Central memory CD8-positive, alpha-beta T cell (primary cell): Measurements from ENCODE around the gene STUM.

Source experiments
- ATAC-seq: fragments of 150-1000 bp; cut with Tn5 transposase; replicated peaks from 2 replicates; pipeline ENCODE4 v1.10.0; 2022; ENCODE audit warnings: mild to moderate bottlenecking, moderate FRiP score, moderate number of reproducible peaks; ENCODE audit not compliant: poor library complexity, severe bottlenecking; ENCODE audit errors: extremely low read depth
- DNase-seq, 2 donors: peaks; one replicate each; pipeline ENCODE4 v3.0.0; 2021; ENCODE audit warnings: low spot score in 2 of 2
- H3K27ac Mint-ChIP-seq: one replicate; pipeline ENCODE4 v1.8.0; 2022; ENCODE audit warnings: low read depth, mild to moderate bottlenecking, moderate library complexity, mixed read lengths
- H3K27me3 Mint-ChIP-seq: one replicate; pipeline ENCODE4 v1.8.0; 2022; ENCODE audit warnings: mixed read lengths
- H3K36me3 Mint-ChIP-seq: one replicate; pipeline ENCODE4 v1.8.0; 2022; ENCODE audit warnings: mild to moderate bottlenecking, moderate library complexity, mixed read lengths; ENCODE audit not compliant: insufficient read depth
- H3K4me1 Mint-ChIP-seq: one replicate; pipeline ENCODE4 v1.8.0; 2022; ENCODE audit warnings: mixed read lengths
- H3K4me3 Mint-ChIP-seq: one replicate; pipeline ENCODE4 v1.8.0; 2022; ENCODE audit warnings: mild to moderate bottlenecking, moderate library complexity, mixed read lengths
- H3K9me3 Mint-ChIP-seq: one replicate; pipeline ENCODE4 v1.8.0; 2022; ENCODE audit warnings: mixed read lengths

Gene STUM

GRCh38 chr1:226630592-226630991 lies 82.0 kb downstream of the STUM start:
- H3K4me3 Mint-ChIP-seq, result no peak overlapping the region
- peaks cover 24% of the 10 kb centered on the region for H3K36me3 Mint-ChIP-seq
- H3K27me3 Mint-ChIP-seq, result no peaks in the 10 kb centered on the region
- ATAC-seq (no peak), DNase-seq (no peak)
- no peaks in the 10 kb centered on the region for H3K9me3 Mint-ChIP-seq
- H3K4me1 Mint-ChIP-seq, result peaks cover 33% of the 10 kb centered on the region
- H3K27ac Mint-ChIP-seq, result peak overlapping the region; percentile 85

GRCh38 chr1:226631229-226632000 lies 82.9 kb downstream of the STUM start:
- no peak for DNase-seq
- Mint-ChIP-seq H3K27ac (peak overlapping the region; percentile 85), H3K9me3 (no peaks in the 10 kb centered on the region), H3K36me3 (peaks cover 28% of the 10 kb centered on the region), H3K4me1 (peaks cover 32% of the 10 kb centered on the region), H3K4me3 (no peak overlapping the region), H3K27me3 (no peaks in the 10 kb centered on the region)
- no peak for ATAC-seq

- DNase-seq (no peak), ATAC-seq (no peak)
- Mint-ChIP-seq H3K27ac (peak overlapping the region; percentile 20), H3K9me3 (no peaks in the 10 kb centered on the region), H3K4me1 (peaks cover 29% of the 10 kb centered on the region), H3K4me3 (no peak overlapping the region), H3K36me3 (peaks cover 30% of the 10 kb centered on the region), H3K27me3 (no peaks in the 10 kb centered on the region)
These were observed 83.8 kb downstream of the STUM start for GRCh38 chr1:226632169-226632879.

GRCh38 chr1:226632922-226633351 lies 84.4 kb downstream of the STUM start:
- peaks cover 26% of the 10 kb centered on the region for H3K4me1 Mint-ChIP-seq

GRCh38 chr1:226633541-226634165 lies 85.1 kb downstream of the STUM start:
- Mint-ChIP-seq H3K9me3 (no peaks in the 10 kb centered on the region), H3K27ac (peak overlapping the region; percentile 57), H3K36me3 (peaks cover 38% of the 10 kb centered on the region), H3K4me1 (peaks cover 26% of the 10 kb centered on the region), H3K27me3 (no peaks in the 10 kb centered on the region), H3K4me3 (no peak overlapping the region)
- ATAC-seq (peak; percentile 10), DNase-seq (no peak)

More at GRCh38 chr1:226632922-226633351, 84.4 kb downstream of the STUM start:
- no peaks in the 10 kb centered on the region for H3K9me3 Mint-ChIP-seq
- H3K27ac Mint-ChIP-seq, result peak overlapping the region; percentile 20
- ATAC-seq (no peak), DNase-seq (no peak)
- no peaks in the 10 kb centered on the region for H3K27me3 Mint-ChIP-seq
- H3K36me3 Mint-ChIP-seq, result peaks cover 32% of the 10 kb centered on the region
- H3K4me3 Mint-ChIP-seq, result no peak overlapping the region

GRCh38 chr1:226634166-226634588 lies 85.6 kb downstream of the STUM start:
- peaks cover 43% of the 10 kb centered on the region for H3K36me3 Mint-ChIP-seq
- DNase-seq, result peak; percentile 72 to 80
- ATAC-seq, result peak; percentile 84
- peak overlapping the region; percentile 57 for H3K27ac Mint-ChIP-seq
- no peaks in the 10 kb centered on the region for H3K9me3 Mint-ChIP-seq
- no peak overlapping the region for H3K4me3 Mint-ChIP-seq
- peaks cover 26% of the 10 kb centered on the region for H3K4me1 Mint-ChIP-seq
- H3K27me3 Mint-ChIP-seq, result no peaks in the 10 kb centered on the region

GRCh38 chr1:226634611-226635246 lies 86.2 kb downstream of the STUM start:
- ATAC-seq, result no peak
- Mint-ChIP-seq H3K4me3 (peak overlapping the region; percentile 36), H3K27me3 (no peaks in the 10 kb centered on the region), H3K36me3 (peaks cover 45% of the 10 kb centered on the region), H3K4me1 (peaks cover 26% of the 10 kb centered on the region), H3K9me3 (no peaks in the 10 kb centered on the region), H3K27ac (peak overlapping the region; percentile 85)
- DNase-seq, result no peak

- peaks cover 31% of the 10 kb centered on the region for H3K4me1 Mint-ChIP-seq
- DNase-seq (no peak), ATAC-seq (no peak)
- H3K4me3 Mint-ChIP-seq, result peak overlapping the region; percentile 36
- peaks cover 45% of the 10 kb centered on the region for H3K36me3 Mint-ChIP-seq
- H3K27ac Mint-ChIP-seq, result peak overlapping the region; percentile 85
- H3K27me3 Mint-ChIP-seq, result no peaks in the 10 kb centered on the region
- no peaks in the 10 kb centered on the region for H3K9me3 Mint-ChIP-seq
These were observed 86.9 kb downstream of the STUM start for GRCh38 chr1:226635456-226635941.

- ATAC-seq (no peak), DNase-seq (no peak)
- Mint-ChIP-seq H3K27me3 (no peaks in the 10 kb centered on the region), H3K4me1 (peaks cover 32% of the 10 kb centered on the region), H3K27ac (no peak overlapping the region), H3K36me3 (peaks cover 43% of the 10 kb centered on the region), H3K9me3 (no peaks in the 10 kb centered on the region), H3K4me3 (no peak overlapping the region)
These were observed 88.2 kb downstream of the STUM start for GRCh38 chr1:226636847-226637096.

- DNase-seq, result no peak
- H3K27me3 Mint-ChIP-seq, result no peaks in the 10 kb centered on the region
- no peak overlapping the region for H3K4me3 Mint-ChIP-seq
- H3K27ac Mint-ChIP-seq, result no peak overlapping the region
- H3K36me3 Mint-ChIP-seq, result peaks cover 44% of the 10 kb centered on the region
- ATAC-seq, result no peak
- H3K9me3 Mint-ChIP-seq, result no peaks in the 10 kb centered on the region
- peaks cover 32% of the 10 kb centered on the region for H3K4me1 Mint-ChIP-seq
These were observed 88.8 kb downstream of the STUM start for GRCh38 chr1:226637147-226637935.

GRCh38 chr1:226638001-226638601 lies 89.5 kb downstream of the STUM start:
- Mint-ChIP-seq H3K27me3 (no peaks in the 10 kb centered on the region), H3K36me3 (peaks cover 44% of the 10 kb centered on the region), H3K27ac (no peak overlapping the region), H3K9me3 (no peaks in the 10 kb centered on the region), H3K4me3 (no peak overlapping the region), H3K4me1 (peaks cover 34% of the 10 kb centered on the region)
- DNase-seq (no peak), ATAC-seq (no peak)
